SU-DHL-6 (cell line): ENCODE results near the gene PHRF1.

Source experiments
- H2AFZ ChIP-seq: fragments of 200-600 bp; sonication (generic); 2 replicates; pipeline ENCODE4 v1.6.1; 2014; ENCODE audit warnings: low read depth, mild to moderate bottlenecking, moderate library complexity, mixed read lengths, antibody characterized with exemption, low read length; ENCODE audit not compliant: severe bottlenecking
- H3F3A ChIP-seq: fragments of 200-600 bp; shearing (Covaris generic); 2 replicates; pipeline ENCODE4 v1.6.0; 2016; ENCODE audit warnings: antibody characterized with exemption, mild to moderate bottlenecking; ENCODE audit not compliant: insufficient read depth
- H3K27ac ChIP-seq: fragments of 200-600 bp; sonication (generic); 2 replicates; pipeline ENCODE4 v1.5.1; 2016; ENCODE audit warnings: low read depth, mild to moderate bottlenecking, low read length, moderate library complexity, mixed read lengths
- H3K27me3 ChIP-seq: fragments of 200-600 bp; sonication (generic), shearing (Covaris generic); 2 replicates; pipeline ENCODE4 v1.6.0; 2014; ENCODE audit warnings: mild to moderate bottlenecking, low read length
- H3K36me3 ChIP-seq: fragments of 200-600 bp; sonication (generic); 2 replicates; pipeline ENCODE4 v1.6.1; 2014; ENCODE audit warnings: mild to moderate bottlenecking, low read length, mixed read lengths
- H3K4me2 ChIP-seq: fragments of 300-600, 200-600 bp; shearing (Covaris generic), sonication (generic); 2 replicates; pipeline ENCODE4 v1.6.0; 2014; ENCODE audit warnings: low read length, low read depth, mild to moderate bottlenecking; ENCODE audit not compliant: poor library complexity, severe bottlenecking
- H3K4me3 ChIP-seq: fragments of 200-600 bp; sonication (generic); 2 replicates; pipeline ENCODE4 v1.5.1; 2014; ENCODE audit warnings: antibody characterized with exemption, low read length, mild to moderate bottlenecking, mixed read lengths; ENCODE audit not compliant: insufficient read depth, poor library complexity, severe bottlenecking
- H3K79me2 ChIP-seq: fragments of 200-600 bp; sonication (generic); 2 replicates; pipeline ENCODE4 v1.6.1; 2014; ENCODE audit warnings: mild to moderate bottlenecking, low read length, moderate library complexity; ENCODE audit not compliant: insufficient read depth
- H3K9ac ChIP-seq: fragments of 200-600 bp; sonication (generic); 2 replicates; pipeline ENCODE4 v1.7.0; 2014; ENCODE audit warnings: mild to moderate bottlenecking, low read length
- H3K9me2 ChIP-seq: fragments of 200-600 bp; sonication (generic); replicated peaks from 2 replicates; pipeline ENCODE4 v1.6.1; 2014; ENCODE audit warnings: low read length; ENCODE audit not compliant: insufficient read depth
- H3K9me3 ChIP-seq: fragments of 200-600 bp; sonication (generic); 2 replicates; pipeline ENCODE4 v1.6.1; 2014; ENCODE audit warnings: low read length, mixed read lengths; ENCODE audit not compliant: insufficient read depth
- H4K20me1 ChIP-seq: fragments of 200-600 bp; sonication (generic); 2 replicates; pipeline ENCODE4 v1.6.1; 2014; ENCODE audit warnings: low read depth, mild to moderate bottlenecking, antibody characterized with exemption, low read length, moderate library complexity, mixed read lengths
- CTCF ChIP-seq: fragments of 200-600 bp; sonication (generic); IDR thresholded peaks from one replicate; pipeline ENCODE4 v1.5.1; 2017; ENCODE audit warnings: antibody characterized with exemption, mild to moderate bottlenecking, low read length, moderate library complexity; ENCODE audit not compliant: insufficient read depth, poor library complexity, severe bottlenecking
- EZH2phosphoT487 ChIP-seq: fragments of 200-600 bp; sonication (generic), shearing (Covaris generic); conservative IDR thresholded peaks from 2 replicates; pipeline ENCODE4 v1.6.1; 2018; ENCODE audit warnings: mild to moderate bottlenecking, antibody characterized with exemption, low read length, moderate library complexity, mixed read lengths

PHRF1 gene

GRCh38 chr11:533586-534395 is 42.5 kb upstream of the PHRF1 start:
- peak overlapping the region; percentile 71 for H3K4me2 ChIP-seq
- no peaks in the 10 kb centered on the region for H3K9me3 ChIP-seq
- no peaks in the 10 kb centered on the region for H4K20me1 ChIP-seq
- no peak overlapping the region for H2AFZ ChIP-seq
- no peaks in the 10 kb centered on the region for H3K9me2 ChIP-seq
- H3K79me2 ChIP-seq = peaks cover 12% of the 10 kb centered on the region
- no peak overlapping the region; the same call in 1 of the 2 replicates for H3K27ac ChIP-seq
- peaks cover 11% of the 10 kb centered on the region for H3F3A ChIP-seq
- TF ChIP-seq CTCF (no peak), EZH2phosphoT487 (no peak)
- peak overlapping the region; percentile 73 for H3K4me3 ChIP-seq
- peak overlapping the region; percentile 78 for H3K9ac ChIP-seq
- no peaks in the 10 kb centered on the region for H3K27me3 ChIP-seq
- no peaks in the 10 kb centered on the region for H3K36me3 ChIP-seq

- peaks cover 11% of the 10 kb centered on the region for H3F3A ChIP-seq
- peak overlapping the region; percentile 1 for H2AFZ ChIP-seq
- H3K9me3 ChIP-seq = no peaks in the 10 kb centered on the region
- H3K9me2 ChIP-seq = no peaks in the 10 kb centered on the region
- TF ChIP-seq CTCF (peak; percentile 15), EZH2phosphoT487 (no peak)
- peaks cover 12% of the 10 kb centered on the region for H3K79me2 ChIP-seq
- H3K4me2 ChIP-seq = peak overlapping the region; percentile 71
- no peaks in the 10 kb centered on the region for H4K20me1 ChIP-seq
- peak overlapping the region; percentile 73 for H3K4me3 ChIP-seq
- peak overlapping the region; percentile 78 for H3K9ac ChIP-seq
- no peaks in the 10 kb centered on the region for H3K27me3 ChIP-seq
- peak overlapping the region; percentile 63 for H3K27ac ChIP-seq
- H3K36me3 ChIP-seq = no peaks in the 10 kb centered on the region
Measured at GRCh38 chr11:534396-535209, 41.7 kb upstream of the PHRF1 start.

GRCh38 chr11:535210-535518 is 41.1 kb upstream of the PHRF1 start:
- no peaks in the 10 kb centered on the region for H3K9me2 ChIP-seq
- H3K36me3 ChIP-seq = no peaks in the 10 kb centered on the region
- H3K27ac ChIP-seq = peak overlapping the region; percentile 63
- peak overlapping the region; percentile 78 for H3K9ac ChIP-seq
- peak overlapping the region; percentile 73 for H3K4me3 ChIP-seq
- H3K9me3 ChIP-seq = no peaks in the 10 kb centered on the region
- no peaks in the 10 kb centered on the region for H3K27me3 ChIP-seq
- H3F3A ChIP-seq = peaks cover 11% of the 10 kb centered on the region
- peaks cover 12% of the 10 kb centered on the region for H3K79me2 ChIP-seq
- H2AFZ ChIP-seq = no peak overlapping the region
- peak overlapping the region; percentile 71 for H3K4me2 ChIP-seq
- TF ChIP-seq EZH2phosphoT487 (no peak), CTCF (no peak)
- no peaks in the 10 kb centered on the region for H4K20me1 ChIP-seq
